ENCODE results near the gene RHOT2. TPM values are rescaled to one million over a fixed set of nuclear protein-coding genes. Genes with fewer than 3 reads are reported as not detected.
A peak's percentile ranks its signal among the peaks of the same experiment; 100 is the strongest.

The RHOT2 gene
- total RNA-seq, 2 experiments from 2014 or later, result 173 to 183 TPM

DNA sequence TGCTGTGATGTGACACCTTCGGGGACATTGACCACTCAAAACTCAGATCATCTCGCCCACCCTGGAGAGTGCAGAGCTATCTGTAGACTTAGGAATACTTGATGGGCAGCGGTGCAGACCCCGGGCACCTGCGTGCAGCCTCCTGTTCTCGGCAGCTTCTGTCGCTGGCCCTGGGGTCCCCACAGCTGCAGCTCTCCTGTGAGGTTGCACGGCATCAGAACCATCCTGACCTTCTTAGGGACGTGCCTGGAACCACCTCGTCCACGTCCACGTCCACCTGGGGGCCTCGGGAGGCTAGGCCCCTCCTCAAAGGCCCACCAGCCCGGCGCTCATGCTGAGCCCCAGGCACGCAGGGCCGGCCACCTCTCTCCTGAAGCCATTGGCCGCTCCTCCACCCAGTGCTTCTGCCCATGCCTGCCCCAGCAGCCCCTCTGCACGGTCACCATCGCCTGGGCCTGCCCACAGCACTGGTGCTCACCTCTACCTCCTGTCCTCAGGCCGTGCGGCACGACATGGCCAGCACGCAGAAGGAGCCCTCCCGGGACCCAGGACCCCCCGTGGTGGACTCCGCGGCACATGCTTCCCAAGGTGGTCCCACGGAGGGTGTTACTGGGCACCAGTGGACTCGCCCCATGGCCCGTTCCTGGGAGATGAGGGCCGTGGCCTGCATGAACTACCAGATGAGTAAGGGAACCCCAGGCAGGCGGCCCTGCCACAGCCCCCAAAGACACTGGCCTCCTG, 39.4 kb upstream of the RHOT2 start:
- H3K9me3 Mint-ChIP-seq, result no peaks in the 10 kb centered on the region
- POLR2A ChIA-PET, result no interaction called here
- ATAC-seq (ENCODE audit: low read depth) (no peak), DNase-seq (no peak)
- H3K27me3 Mint-ChIP-seq, result no peaks in the 10 kb centered on the region
- no peak overlapping the region for H3K27ac Mint-ChIP-seq
- H3K4me1 Mint-ChIP-seq, result no peaks in the 10 kb centered on the region
- H3K36me3 Mint-ChIP-seq, result no peaks in the 10 kb centered on the region
- no peak overlapping the region for H3K4me3 Mint-ChIP-seq

DNA sequence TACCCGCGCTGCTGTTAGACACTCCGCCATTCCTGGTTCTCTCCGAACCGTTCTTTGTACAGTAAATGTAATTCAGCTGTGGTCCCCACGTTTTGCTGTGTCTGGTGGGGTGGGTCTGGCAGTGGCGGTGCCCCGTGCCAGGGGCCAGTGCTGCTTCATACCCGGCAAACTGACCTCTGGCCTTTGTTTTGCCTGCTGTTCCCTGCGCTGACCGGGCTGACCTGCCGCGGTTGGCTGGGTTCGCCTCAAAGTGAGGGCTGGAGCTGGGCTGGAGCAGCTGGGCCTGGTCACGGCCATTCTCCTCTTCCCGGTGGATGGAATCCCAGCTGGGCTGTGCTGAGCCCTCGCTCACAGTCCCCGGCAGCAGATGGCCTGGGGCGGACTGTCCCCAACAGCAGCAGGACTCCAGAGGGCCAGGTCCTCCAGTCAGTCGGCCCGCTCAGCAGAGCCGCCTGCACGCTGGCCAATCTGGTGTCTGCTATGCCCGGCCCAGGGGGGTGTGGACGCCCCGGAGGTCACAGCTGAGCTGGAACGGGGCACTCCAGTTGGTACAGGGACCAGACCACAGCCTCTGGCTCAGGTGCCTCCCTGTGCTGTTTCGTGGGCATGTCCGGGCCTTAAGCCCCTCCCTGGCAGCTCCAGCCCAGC, 38.6 kb upstream of the RHOT2 start:
- Mint-ChIP-seq H3K9me3 (no peaks in the 10 kb centered on the region), H3K36me3 (no peaks in the 10 kb centered on the region), H3K4me3 (no peak overlapping the region), H3K27ac (no peak overlapping the region), H3K4me1 (no peaks in the 10 kb centered on the region), H3K27me3 (no peaks in the 10 kb centered on the region)
- DNase-seq (no peak), ATAC-seq (ENCODE audit: low read depth) (no peak)
- POLR2A ChIA-PET, result no interaction called here

DNA sequence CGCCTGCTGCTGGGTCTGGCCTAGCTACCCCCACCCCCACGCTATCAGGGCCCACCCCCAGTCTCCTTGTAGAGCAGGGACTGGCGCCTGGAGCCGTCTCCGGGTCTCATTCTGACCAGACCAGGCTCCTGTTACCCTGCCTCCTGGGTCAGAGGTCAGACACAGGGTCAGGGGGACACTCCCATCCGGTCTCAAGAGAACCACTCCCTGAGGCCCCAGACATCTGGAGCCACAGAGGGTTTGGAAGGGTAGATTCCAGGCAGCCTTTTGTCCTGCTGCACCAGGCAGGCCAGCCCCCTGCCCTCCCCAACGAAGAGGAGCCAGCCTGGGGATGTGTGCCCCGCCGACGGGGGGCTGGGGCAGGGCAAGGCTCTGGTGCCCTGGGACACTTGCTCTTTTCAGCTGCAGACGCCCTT, 38.1 kb upstream of the RHOT2 start:
- Mint-ChIP-seq H3K36me3 (no peaks in the 10 kb centered on the region), H3K27ac (no peak overlapping the region), H3K27me3 (no peaks in the 10 kb centered on the region), H3K4me1 (peaks cover under 1% of the 10 kb centered on the region), H3K4me3 (no peak overlapping the region), H3K9me3 (no peaks in the 10 kb centered on the region)
- DNase-seq, result no peak
- ATAC-seq (ENCODE audit: low read depth), result no peak
- POLR2A ChIA-PET, result no interaction called here

DNA sequence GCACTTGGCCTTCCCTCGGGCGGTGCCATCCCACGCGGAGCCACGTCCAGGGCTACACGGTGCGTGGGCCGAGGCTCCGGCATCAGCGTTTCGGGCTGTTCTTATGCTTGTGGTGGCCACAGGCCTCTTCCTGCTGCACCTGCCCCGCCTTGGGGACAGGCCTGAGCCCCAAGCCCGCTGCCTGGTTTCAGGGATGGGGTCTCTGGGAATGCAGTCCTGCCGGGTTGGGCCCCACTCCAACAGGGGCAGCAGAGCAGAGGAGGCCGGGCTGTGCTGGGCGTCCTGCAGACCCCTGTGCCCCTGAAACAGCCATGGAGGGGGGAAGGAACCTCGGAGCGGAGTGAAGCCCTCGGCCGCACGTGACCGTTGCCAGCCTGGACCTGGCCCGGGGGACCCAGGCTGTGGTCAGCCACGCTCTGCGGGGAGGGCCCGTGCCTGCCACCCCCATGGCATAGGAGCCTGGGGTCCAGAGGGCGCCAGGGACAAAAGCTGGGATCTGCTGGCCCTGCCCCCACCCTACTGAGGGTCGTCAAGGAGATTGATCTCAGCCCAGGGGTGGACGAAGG, 37.6 kb upstream of the RHOT2 start:
- DNase-seq (no peak), ATAC-seq (ENCODE audit: low read depth) (no peak)

DNA sequence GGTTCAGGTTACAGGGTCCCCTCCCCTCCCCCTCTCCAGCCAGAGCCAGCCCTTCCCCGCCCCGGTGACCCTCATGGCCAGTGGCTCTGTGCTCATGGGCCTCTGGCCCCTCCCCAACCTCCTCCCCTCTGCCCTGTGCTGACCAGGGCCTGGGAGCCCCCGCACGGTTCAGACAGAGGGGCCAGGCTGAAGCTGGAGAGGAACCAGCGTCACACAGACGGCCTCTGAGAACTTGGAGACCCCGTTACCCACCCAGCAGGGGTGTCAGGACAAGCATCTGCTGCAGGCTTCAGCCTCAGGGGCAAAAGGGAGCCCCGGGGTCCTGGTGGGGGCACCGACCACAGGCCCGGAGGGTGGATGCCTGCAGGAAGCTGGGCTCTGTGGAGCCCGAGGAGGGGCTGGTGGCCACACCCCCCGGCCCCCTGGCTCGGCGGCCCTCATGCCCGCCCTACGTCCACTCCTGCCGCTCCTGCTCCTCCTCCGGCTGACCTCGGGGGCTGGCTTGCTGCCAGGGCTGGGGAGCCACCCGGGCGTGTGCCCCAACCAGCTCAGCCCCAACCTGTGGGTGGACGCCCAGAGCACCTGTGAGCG, 37.0 kb upstream of the RHOT2 start, which contains the start of gene WFIKKN1:
WFIKKN1 (plus strand) TSS at position 171 of the 591 bp plus-strand sequence; CDS start at position 440, 269 bp downstream.
- Mint-ChIP-seq H3K4me3 (no peak within 1 kb of the TSS), H3K27ac (no peak within 1 kb of the TSS), H3K9me3 (no peaks in the 10 kb centered on the region), H3K27me3 (no peaks in the 10 kb centered on the region), H3K4me1 (peaks cover 1% of the 10 kb centered on the region), H3K36me3 (no peaks in the 10 kb centered on the region)
- ATAC-seq (ENCODE audit: low read depth) (no peak), DNase-seq (no peak)
- POLR2A ChIA-PET, result no interaction called here

More for the DNA sequence above, 37.6 kb upstream of the RHOT2 start:
- Mint-ChIP-seq H3K4me3 (no peak overlapping the region), H3K4me1 (peaks cover 1% of the 10 kb centered on the region), H3K27ac (no peak overlapping the region), H3K27me3 (no peaks in the 10 kb centered on the region), H3K36me3 (no peaks in the 10 kb centered on the region), H3K9me3 (no peaks in the 10 kb centered on the region)
- POLR2A ChIA-PET, result no interaction called here

DNA sequence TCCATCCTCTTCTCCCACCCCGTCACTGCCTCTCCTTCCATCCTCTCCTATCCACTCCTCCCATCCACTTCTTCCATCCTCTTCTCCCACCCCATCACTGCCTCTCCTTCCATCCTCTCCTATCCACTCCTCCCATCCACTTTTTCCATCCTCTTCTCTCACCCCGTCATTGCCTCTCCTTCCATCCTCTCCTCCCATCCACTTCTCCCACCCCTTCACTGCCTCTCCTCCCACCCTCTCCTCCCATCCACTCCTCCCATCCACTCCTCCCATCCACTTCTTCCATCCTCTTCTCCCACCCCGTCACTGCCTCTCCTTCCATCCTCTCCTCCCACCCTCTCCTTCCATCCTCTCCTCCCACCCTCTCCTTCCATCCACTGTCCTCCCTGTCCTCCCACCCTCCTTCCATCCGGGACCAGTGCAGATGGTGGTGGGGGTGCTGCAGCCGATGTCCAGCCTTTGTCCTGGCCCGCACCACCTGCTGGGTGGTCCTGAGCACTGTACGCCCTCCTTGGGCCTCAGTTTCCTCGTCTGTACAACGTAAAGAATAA, 36.0 kb upstream of the RHOT2 start:
- H3K27ac Mint-ChIP-seq, result no peak overlapping the region

DNA sequence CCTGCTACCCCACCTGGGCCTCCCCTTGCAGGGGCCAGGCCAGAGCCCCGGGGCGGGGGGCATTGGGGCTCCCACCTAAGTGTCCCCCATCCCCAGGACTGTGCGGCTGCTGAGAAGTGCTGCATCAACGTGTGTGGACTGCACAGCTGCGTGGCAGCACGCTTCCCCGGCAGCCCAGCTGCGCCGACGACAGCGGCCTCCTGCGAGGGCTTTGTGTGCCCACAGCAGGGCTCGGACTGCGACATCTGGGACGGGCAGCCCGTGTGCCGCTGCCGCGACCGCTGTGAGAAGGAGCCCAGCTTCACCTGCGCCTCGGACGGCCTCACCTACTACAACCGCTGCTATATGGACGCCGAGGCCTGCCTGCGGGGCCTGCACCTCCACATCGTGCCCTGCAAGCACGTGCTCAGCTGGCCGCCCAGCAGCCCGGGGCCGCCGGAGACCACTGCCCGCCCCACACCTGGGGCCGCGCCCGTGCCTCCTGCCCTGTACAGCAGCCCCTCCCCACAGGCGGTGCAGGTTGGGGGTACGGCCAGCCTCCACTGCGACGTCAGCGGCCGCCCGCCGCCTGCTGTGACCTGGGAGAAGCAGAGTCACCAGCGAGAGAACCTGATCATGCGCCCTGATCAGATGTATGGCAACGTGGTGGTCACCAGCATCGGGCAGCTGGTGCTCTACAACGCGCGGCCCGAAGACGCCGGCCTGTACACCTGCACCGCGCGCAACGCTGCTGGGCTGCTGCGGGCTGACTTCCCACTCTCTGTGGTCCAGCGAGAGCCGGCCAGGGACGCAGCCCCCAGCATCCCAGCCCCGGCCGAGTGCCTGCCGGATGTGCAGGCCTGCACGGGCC, 35.2 kb upstream of the RHOT2 start:
- no peak overlapping the region for H3K4me3 Mint-ChIP-seq
- DNase-seq, result no peak
- H3K4me1 Mint-ChIP-seq, result peaks cover 6% of the 10 kb centered on the region
- no peaks in the 10 kb centered on the region for H3K9me3 Mint-ChIP-seq
- POLR2A ChIA-PET, result no interaction called here
- H3K36me3 Mint-ChIP-seq, result no peaks in the 10 kb centered on the region
- no peak overlapping the region for H3K27ac Mint-ChIP-seq
- ATAC-seq (ENCODE audit: low read depth), result no peak
- H3K27me3 Mint-ChIP-seq, result no peaks in the 10 kb centered on the region

More for the DNA sequence above, 36.0 kb upstream of the RHOT2 start:
- H3K4me1 Mint-ChIP-seq, result peaks cover 6% of the 10 kb centered on the region
- no peaks in the 10 kb centered on the region for H3K9me3 Mint-ChIP-seq
- H3K27me3 Mint-ChIP-seq, result no peaks in the 10 kb centered on the region
- H3K4me3 Mint-ChIP-seq, result no peak overlapping the region
- POLR2A ChIA-PET, result no interaction called here
- ATAC-seq (ENCODE audit: low read depth) (no peak), DNase-seq (no peak)
- no peaks in the 10 kb centered on the region for H3K36me3 Mint-ChIP-seq

DNA sequence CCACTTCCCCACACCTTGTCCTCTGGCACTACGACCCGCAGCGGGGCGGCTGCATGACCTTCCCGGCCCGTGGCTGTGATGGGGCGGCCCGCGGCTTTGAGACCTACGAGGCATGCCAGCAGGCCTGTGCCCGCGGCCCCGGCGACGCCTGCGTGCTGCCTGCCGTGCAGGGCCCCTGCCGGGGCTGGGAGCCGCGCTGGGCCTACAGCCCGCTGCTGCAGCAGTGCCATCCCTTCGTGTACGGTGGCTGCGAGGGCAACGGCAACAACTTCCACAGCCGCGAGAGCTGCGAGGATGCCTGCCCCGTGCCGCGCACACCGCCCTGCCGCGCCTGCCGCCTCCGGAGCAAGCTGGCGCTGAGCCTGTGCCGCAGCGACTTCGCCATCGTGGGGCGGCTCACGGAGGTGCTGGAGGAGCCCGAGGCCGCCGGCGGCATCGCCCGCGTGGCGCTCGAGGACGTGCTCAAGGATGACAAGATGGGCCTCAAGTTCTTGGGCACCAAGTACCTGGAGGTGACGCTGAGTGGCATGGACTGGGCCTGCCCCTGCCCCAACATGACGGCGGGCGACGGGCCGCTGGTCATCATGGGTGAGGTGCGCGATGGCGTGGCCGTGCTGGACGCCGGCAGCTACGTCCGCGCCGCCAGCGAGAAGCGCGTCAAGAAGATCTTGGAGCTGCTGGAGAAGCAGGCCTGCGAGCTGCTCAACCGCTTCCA, 34.4 kb upstream of the RHOT2 start:
- no peak for ATAC-seq (ENCODE audit: low read depth)
- H3K36me3 Mint-ChIP-seq, result no peaks in the 10 kb centered on the region
- no peaks in the 10 kb centered on the region for H3K27me3 Mint-ChIP-seq
- H3K4me1 Mint-ChIP-seq, result peaks cover 6% of the 10 kb centered on the region
- no peak overlapping the region for H3K4me3 Mint-ChIP-seq
- DNase-seq, result no peak
- H3K27ac Mint-ChIP-seq, result no peak overlapping the region
- no peaks in the 10 kb centered on the region for H3K9me3 Mint-ChIP-seq
- POLR2A ChIA-PET, result no interaction called here

DNA sequence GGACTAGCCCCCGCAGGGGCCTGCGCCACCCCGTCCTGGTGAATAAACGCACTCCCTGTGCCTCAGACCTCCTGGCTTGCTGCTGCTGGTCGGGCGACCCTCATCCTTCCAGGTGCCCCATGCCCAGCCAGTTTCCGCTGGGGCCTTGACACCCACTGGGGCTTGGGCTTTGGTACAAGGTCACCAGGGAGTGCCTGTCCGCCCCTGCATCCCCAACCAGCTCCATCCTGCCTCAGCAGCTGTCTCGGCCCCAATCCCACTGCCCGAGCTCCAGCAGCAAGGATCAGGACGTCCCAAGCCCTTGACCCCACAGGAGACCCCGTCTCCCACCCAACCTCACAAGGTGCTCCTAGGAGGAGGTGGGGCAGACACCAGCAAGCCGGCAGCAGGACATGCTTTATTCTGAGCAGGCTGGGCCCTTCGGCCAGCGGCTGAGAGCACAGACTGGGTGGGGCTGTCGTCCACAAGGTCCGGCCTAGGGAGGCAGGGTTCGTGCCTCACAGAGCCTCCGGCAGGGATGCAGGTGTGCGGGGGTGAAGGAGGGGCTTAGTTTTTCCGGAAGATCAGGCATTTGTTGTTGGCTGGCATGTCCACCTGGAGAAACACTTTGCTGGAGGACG, 33.8 kb upstream of the RHOT2 start:
- POLR2A ChIA-PET, result no interaction called here
- ATAC-seq (ENCODE audit: low read depth), result no peak

DNA sequence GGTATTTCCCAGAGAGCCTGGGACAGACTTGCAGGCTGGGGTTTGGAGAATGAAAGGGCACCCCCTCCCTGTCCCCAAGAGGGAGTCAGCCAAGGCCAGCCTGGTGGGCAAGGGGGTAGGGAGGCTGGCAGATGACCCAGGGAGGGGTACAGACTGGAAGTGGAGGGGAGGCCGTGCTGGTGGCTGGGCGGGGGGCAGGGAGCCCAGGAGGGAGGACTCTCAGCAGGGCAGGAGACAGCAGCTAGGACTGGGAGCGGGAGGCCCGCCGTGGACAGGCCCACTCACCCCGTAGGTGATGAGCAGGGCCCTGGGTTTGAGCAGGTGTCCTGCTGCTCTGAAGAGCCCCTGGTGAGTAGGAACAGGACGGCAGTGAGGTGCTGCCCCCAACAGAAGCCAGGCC, 32.9 kb upstream of the RHOT2 start:
- H3K4me1 Mint-ChIP-seq, result peaks cover 6% of the 10 kb centered on the region
- no peak for DNase-seq
- H3K36me3 Mint-ChIP-seq, result no peaks in the 10 kb centered on the region
- H3K27me3 Mint-ChIP-seq, result no peaks in the 10 kb centered on the region
- ATAC-seq (ENCODE audit: low read depth), result no peak
- POLR2A ChIA-PET, result no interaction called here
- no peaks in the 10 kb centered on the region for H3K9me3 Mint-ChIP-seq
- H3K4me3 Mint-ChIP-seq, result peak overlapping the region; percentile 75
- no peak overlapping the region for H3K27ac Mint-ChIP-seq

More for the DNA sequence above, 33.8 kb upstream of the RHOT2 start:
- Mint-ChIP-seq H3K4me3 (peak overlapping the region; percentile 40), H3K27me3 (no peaks in the 10 kb centered on the region), H3K27ac (no peak overlapping the region), H3K4me1 (peaks cover 6% of the 10 kb centered on the region), H3K9me3 (no peaks in the 10 kb centered on the region), H3K36me3 (no peaks in the 10 kb centered on the region)
- no peak for DNase-seq

DNA sequence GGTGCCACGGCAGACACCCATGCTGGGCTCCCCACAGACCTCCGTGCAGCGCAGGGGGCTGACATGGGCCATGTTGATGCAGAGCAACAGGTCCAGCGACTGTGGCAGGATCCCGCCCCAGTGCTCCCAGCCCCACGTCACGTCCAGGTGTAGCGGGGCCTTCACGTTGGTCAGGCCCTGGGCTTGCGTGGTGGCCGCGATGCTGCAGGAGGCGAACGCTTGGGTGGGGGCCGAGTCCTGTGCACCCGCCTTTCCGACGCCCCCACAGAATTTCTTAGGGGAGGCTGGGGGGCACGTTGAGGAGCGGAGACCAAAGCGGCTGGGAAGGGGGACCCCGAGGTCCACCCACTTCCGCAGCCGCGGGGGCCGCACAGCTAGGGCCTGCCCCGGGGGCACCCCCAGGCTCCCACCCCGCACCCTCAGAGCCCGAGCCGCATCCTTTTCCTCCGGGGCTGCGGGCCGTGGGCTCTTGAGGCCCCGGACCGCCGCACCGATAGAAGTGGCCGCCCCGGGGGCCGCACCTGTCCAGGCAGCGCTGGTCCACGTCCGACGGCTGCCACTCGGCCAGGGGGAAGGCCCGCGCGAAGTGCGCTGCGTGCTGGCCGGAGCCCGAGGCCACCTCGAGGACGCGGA, 32.2 kb upstream of the RHOT2 start:
- H3K9me3 Mint-ChIP-seq, result no peaks in the 10 kb centered on the region
- ATAC-seq (ENCODE audit: low read depth) (peak; percentile 10), DNase-seq (no peak)
- POLR2A ChIA-PET, result interaction anchor here (0.6 to 2.5 kb wide), 14 partner anchors 13 to 588 kb away, joined by 3 to 13 read pairs (median 4); partner anchors contain the start of genes CAPN15, CHTF18, NHLRC4 and RHOT2
- no peaks in the 10 kb centered on the region for H3K36me3 Mint-ChIP-seq
- no peak overlapping the region for H3K27ac Mint-ChIP-seq
- H3K4me1 Mint-ChIP-seq, result peaks cover 6% of the 10 kb centered on the region
- H3K27me3 Mint-ChIP-seq, result no peaks in the 10 kb centered on the region
- H3K4me3 Mint-ChIP-seq, result peak overlapping the region; percentile 62
